SK-N-SH treated with all-trans-retinoic acid at 6 μM for 48 hours (cell line): Measurements from ENCODE around the gene FGD5.

Experiments
- ATAC-seq: fragments of 200-7000 bp; cut with Tn5 transposase; 3 replicates; pipeline ENCODE4 v1.9.1; 2020; ENCODE audit warnings: mild to moderate bottlenecking, moderate library complexity
- ARNTL ChIP-seq: fragments of 450-650 bp; formaldehyde crosslinking; IDR thresholded peaks from 2 replicates; pipeline ENCODE4 v1.5.0; 2020; ENCODE audit warnings: low read depth, mild to moderate bottlenecking, moderate library complexity, borderline replicate concordance
- BACH2 ChIP-seq: fragments of 250-450 bp; sonication (Bioruptor Pico); IDR thresholded peaks from 2 replicates; pipeline ENCODE4 v1.9.0; 2021; ENCODE audit warnings: mild to moderate bottlenecking, borderline replicate concordance
- CREB5 ChIP-seq: fragments of 250-450 bp; sonication (Bioruptor Pico); IDR thresholded peaks from 2 replicates; pipeline ENCODE4 v1.5.1; 2020; ENCODE audit warnings: low read depth, mild to moderate bottlenecking, moderate library complexity
- CSDC2 ChIP-seq: fragments of 250-450 bp; sonication (Bioruptor Pico); IDR thresholded peaks from 2 replicates; pipeline ENCODE4 v1.5.0; 2020; ENCODE audit warnings: mild to moderate bottlenecking, moderate library complexity
- CSRNP3 ChIP-seq: fragments of 250-450 bp; sonication (Bioruptor Pico); IDR thresholded peaks from 2 replicates; pipeline ENCODE4 v1.5.1; 2021; ENCODE audit warnings: mild to moderate bottlenecking, moderate library complexity
- ESRRG ChIP-seq: fragments of 250-450 bp; sonication (Bioruptor Pico); IDR thresholded peaks from 2 replicates; pipeline ENCODE4 v1.6.1; 2021; ENCODE audit warnings: mild to moderate bottlenecking
- GLIS3 ChIP-seq: fragments of 250-450 bp; sonication (Bioruptor Pico); IDR thresholded peaks from 2 replicates; pipeline ENCODE4 v1.5.0; 2020; ENCODE audit warnings: mild to moderate bottlenecking, moderate library complexity
- ISL1 ChIP-seq: fragments of 250-450 bp; sonication (Bioruptor Pico); IDR thresholded peaks from 2 replicates; pipeline ENCODE4 v2.1.2; 2022; ENCODE audit warnings: mild to moderate bottlenecking, moderate library complexity
- OSR1 ChIP-seq: fragments of 250-450 bp; sonication (Bioruptor Pico); IDR thresholded peaks from 2 replicates; pipeline ENCODE4 v1.8.0; 2022; ENCODE audit warnings: moderate library complexity, mild to moderate bottlenecking, inconsistent platforms
- PATZ1 ChIP-seq: fragments of 250-450 bp; sonication (Bioruptor Pico); IDR thresholded peaks from 2 replicates; pipeline ENCODE4 v1.8.0; 2020; ENCODE audit warnings: mild to moderate bottlenecking, moderate library complexity, borderline replicate concordance
- POU6F1 ChIP-seq: fragments of 250-450 bp; sonication (Bioruptor Pico); IDR thresholded peaks from 2 replicates; pipeline ENCODE4 v1.8.0; 2021; ENCODE audit warnings: low read depth, mild to moderate bottlenecking, moderate library complexity, borderline replicate concordance
- PPARA ChIP-seq: fragments of 250-450 bp; sonication (Bioruptor Pico); IDR thresholded peaks from 2 replicates; pipeline ENCODE4 v1.5.0; 2020; ENCODE audit warnings: mild to moderate bottlenecking, borderline replicate concordance
- RARB ChIP-seq: fragments of 250-450 bp; sonication (Bioruptor Pico); IDR thresholded peaks from 2 replicates; pipeline ENCODE4 v1.8.0; 2021; ENCODE audit warnings: mild to moderate bottlenecking, moderate library complexity
- SNAI2 ChIP-seq: fragments of 250-450 bp; sonication (Bioruptor Pico); IDR thresholded peaks from 2 replicates; pipeline ENCODE4 v1.5.0; 2020; ENCODE audit warnings: mild to moderate bottlenecking, moderate library complexity
- TCF4 ChIP-seq: fragments of 250-450 bp; sonication (Bioruptor Pico); IDR thresholded peaks from 2 replicates; pipeline ENCODE4 v1.8.0; 2021; ENCODE audit warnings: mild to moderate bottlenecking, moderate library complexity, borderline replicate concordance
- TOX ChIP-seq: fragments of 250-450 bp; sonication (Bioruptor Pico); IDR thresholded peaks from 2 replicates; pipeline ENCODE4 v1.8.0; 2021; ENCODE audit warnings: mild to moderate bottlenecking, moderate library complexity, borderline replicate concordance
- TSHZ2 ChIP-seq: fragments of 250-450 bp; sonication (Bioruptor Pico); IDR thresholded peaks from 2 replicates; pipeline ENCODE4 v1.5.0; 2020; ENCODE audit warnings: mild to moderate bottlenecking, moderate library complexity
- ZFP3 ChIP-seq: fragments of 250-450 bp; sonication (Bioruptor Pico); IDR thresholded peaks from 2 replicates; pipeline ENCODE4 v1.5.0; 2020; ENCODE audit warnings: mild to moderate bottlenecking, moderate library complexity
- ZFP30 ChIP-seq: fragments of 450-650 bp; formaldehyde crosslinking; IDR thresholded peaks from 2 replicates; pipeline ENCODE4 v1.5.0; 2022; ENCODE audit warnings: mild to moderate bottlenecking, moderate library complexity
- ZNF565 ChIP-seq: fragments of 450-650 bp; formaldehyde crosslinking; conservative IDR thresholded peaks from 2 replicates; pipeline ENCODE4 v1.5.0; 2020; ENCODE audit warnings: low read depth, mild to moderate bottlenecking, moderate library complexity
- ZNF70 ChIP-seq: fragments of 450-650 bp; formaldehyde crosslinking; IDR thresholded peaks from 2 replicates; pipeline ENCODE4 v1.5.0; 2020; ENCODE audit warnings: mild to moderate bottlenecking, moderate library complexity
- ZNF8 ChIP-seq: fragments of 450-650 bp; formaldehyde crosslinking; IDR thresholded peaks from 2 replicates; pipeline ENCODE4 v1.5.0; 2020; ENCODE audit warnings: mild to moderate bottlenecking, moderate library complexity

The FGD5 gene

GRCh38 chr3:14797731-14798130 is 21.0 kb upstream of the FGD5 start:
- no peak for ATAC-seq
- no peak for TF ChIP-seq CSRNP3 (CRISPR knock-in tag)
- no peak for TF ChIP-seq TCF4 (CRISPR knock-in tag)
- TF ChIP-seq PPARA = no peak
- TF ChIP-seq CREB5 (CRISPR knock-in tag) = no peak
- no peak for TF ChIP-seq ZFP3 (CRISPR knock-in tag)
- TF ChIP-seq CSDC2 (CRISPR knock-in tag) = no peak
- TF ChIP-seq BACH2 = no peak
- TF ChIP-seq ZNF565 (CRISPR knock-in tag) = no peak
- TF ChIP-seq SNAI2 = no peak
- TF ChIP-seq PATZ1 (CRISPR knock-in tag) = no peak
- TF ChIP-seq OSR1 (CRISPR knock-in tag) = no peak
- TF ChIP-seq ZNF8 (CRISPR knock-in tag) = no peak
- no peak for TF ChIP-seq ZNF70 (CRISPR knock-in tag)
- no peak for TF ChIP-seq ISL1 (CRISPR knock-in tag)
- TF ChIP-seq POU6F1 = no peak
- TF ChIP-seq GLIS3 (CRISPR knock-in tag) = no peak
- no peak for TF ChIP-seq TOX (CRISPR knock-in tag)
- no peak for TF ChIP-seq ARNTL (CRISPR knock-in tag)

- TF ChIP-seq TSHZ2 (no peak), ZNF565 (CRISPR knock-in tag) (no peak), POU6F1 (no peak), ISL1 (CRISPR knock-in tag) (no peak), CREB5 (CRISPR knock-in tag) (no peak), TOX (CRISPR knock-in tag) (no peak), PPARA (no peak), ZFP3 (CRISPR knock-in tag) (no peak), ZFP30 (no peak), ESRRG (no peak), ARNTL (CRISPR knock-in tag) (no peak), CSDC2 (CRISPR knock-in tag) (no peak), RARB (CRISPR knock-in tag) (no peak), GLIS3 (CRISPR knock-in tag) (no peak), PATZ1 (CRISPR knock-in tag) (no peak), TCF4 (CRISPR knock-in tag) (no peak), SNAI2 (no peak), OSR1 (CRISPR knock-in tag) (no peak), BACH2 (no peak)
- TF ChIP-seq, all 23 proteins: peak for 0
- ATAC-seq = no peak
Measured at GRCh38 chr3:14798231-14798630, 20.5 kb upstream of the FGD5 start.
